Sigmoid colon (tissue), 7 donors: Measurements from ENCODE around the gene PHOX2B. TPM values are rescaled to one million over a fixed set of nuclear protein-coding genes. Genes with fewer than 3 reads are reported as not detected.

Source experiments
- DNase-seq: peaks from one replicate; pipeline ENCODE4 v3.0.0-alpha.2; 2019
- H3K27ac ChIP-seq, 4 donors: fragments of 200-600 bp; sonication (generic); one replicate each; pipeline ENCODE4 v1.5.1; 2016 to 2019; ENCODE audit warnings: mild to moderate bottlenecking in 1 of 4
- H3K27me3 ChIP-seq, 3 donors: fragments of 200-600 bp; sonication (generic); one replicate each; pipeline ENCODE4 v1.5.1; 2019; ENCODE audit warnings: mild to moderate bottlenecking in 1 of 3
- H3K36me3 ChIP-seq, 4 donors: fragments of 200-600 bp; sonication (generic); one replicate each; pipeline ENCODE4 v1.5.1; 2016 to 2019
- H3K4me1 ChIP-seq, 4 donors: fragments of 200-600 bp; sonication (generic); one replicate each; pipeline ENCODE4 v1.5.1; 2017 to 2019
- H3K4me3 ChIP-seq, 4 donors: fragments of 200-600 bp; sonication (generic); one replicate each; pipeline ENCODE4 v1.5.1; 2017 to 2019; ENCODE audit warnings: mild to moderate bottlenecking in 2 of 4, moderate library complexity in 1 of 4
- H3K9me3 ChIP-seq, 4 donors: fragments of 200-600 bp in 3 of 4; sonication (generic) in 3 of 4; one replicate each; pipeline versions ENCODE4 v1.5.1 to v1.6.1; 2013 to 2019
- CTCF ChIP-seq, 4 experiments: fragments of 450-650 bp in 3 of 4; fragments of 200-600 bp in 1 of 4; IDR thresholded peaks; one replicate each; pipeline ENCODE4 v1.5.1; 2016 to 2019; ENCODE audit warnings: antibody characterized with exemption in 4 of 4, mild to moderate bottlenecking in 3 of 4, moderate library complexity in 2 of 4
- EP300 ChIP-seq, 4 donors: sonication (generic); formaldehyde crosslinking; IDR thresholded peaks; one replicate each; pipeline ENCODE4 v1.6.1; 2017; ENCODE audit warnings: antibody characterized with exemption in 4 of 4
- POLR2A ChIP-seq, 2 donors: fragments of 450-650 bp; IDR thresholded peaks; one replicate each; pipeline ENCODE4 v1.6.1; 2016; ENCODE audit warnings: antibody characterized with exemption in 2 of 2, mild to moderate bottlenecking in 2 of 2, moderate library complexity in 2 of 2
- POLR2AphosphoS5 ChIP-seq, 4 donors: sonication (generic); formaldehyde crosslinking; IDR thresholded peaks; one replicate each; pipeline ENCODE4 v1.6.1; 2017; ENCODE audit warnings: antibody characterized with exemption in 4 of 4
- WGBS, 2 donors: extraction: QIAGEN DNeasy Blood & Tissue Kit; methylation state at CpG; one replicate each; pipeline ENCODE4 v1.1.7; 2013; 5-methylcytosine and 5-hydroxymethylcytosine counted together
- intact Hi-C: fragments of 100-400 bp; cut with DNase I; formaldehyde crosslinking; loops from one replicate; pipeline ENCODE4 v1.15.1; 2023
- polyA plus RNA-seq, 3 donors: library from polyadenylated mRNA; stranded (reverse); fragments of 200-250 nt; gene quantifications; one replicate each; pipeline ENCODE4 v1.2.3, GENCODE V29; 2013
- total RNA-seq, 4 donors: library from RNA; depleted of rRNA; stranded (reverse); fragments of >200 nt; gene quantifications; one replicate each; pipeline ENCODE4 v1.1.0, GENCODE V29; 2016
- donor health status: healthy with polysubstance abuse.
- donor health status: Bipolar disorder and iron deficiency.
- donor health status: healthy.

PHOX2B gene
- total and polyA plus RNA-seq, 7 donors = 0.33 to 3.6 (median 2.1) TPM; not detected in 1

GRCh38 chr4:41747230-41748055 lies 1.1 kb downstream of the PHOX2B start:
- Histone ChIP-seq H3K27ac (no peak overlapping the region), H3K9me3 (peaks cover 0 to 4% (median 0%) of the 10 kb centered on the region in 4 donors), H3K36me3 (no peaks in the 10 kb centered on the region), H3K27me3 (peaks cover 47 to 92% (median 69%) of the 10 kb centered on the region in 3 donors), H3K4me3 (peak overlapping the region in 1 of 4 donors; percentile 1), H3K4me1 (peaks cover 0 to 21% (median 3%) of the 10 kb centered on the region in 4 donors)
- TF ChIP-seq EP300 (IDR thresholded peaks at IDR 0.05) (no peak), POLR2AphosphoS5 (IDR thresholded peaks at IDR 0.05) (no peak), POLR2A (IDR thresholded peaks at IDR 0.05) (no peak), CTCF (IDR thresholded peaks at IDR 0.05) (no peak)
- WGBS, 2 donors = 6 to 19% methylated on average over 49 of the region's 49 CpGs
- intact Hi-C loops = no loop called here
- DNase-seq = no peak

DNA sequence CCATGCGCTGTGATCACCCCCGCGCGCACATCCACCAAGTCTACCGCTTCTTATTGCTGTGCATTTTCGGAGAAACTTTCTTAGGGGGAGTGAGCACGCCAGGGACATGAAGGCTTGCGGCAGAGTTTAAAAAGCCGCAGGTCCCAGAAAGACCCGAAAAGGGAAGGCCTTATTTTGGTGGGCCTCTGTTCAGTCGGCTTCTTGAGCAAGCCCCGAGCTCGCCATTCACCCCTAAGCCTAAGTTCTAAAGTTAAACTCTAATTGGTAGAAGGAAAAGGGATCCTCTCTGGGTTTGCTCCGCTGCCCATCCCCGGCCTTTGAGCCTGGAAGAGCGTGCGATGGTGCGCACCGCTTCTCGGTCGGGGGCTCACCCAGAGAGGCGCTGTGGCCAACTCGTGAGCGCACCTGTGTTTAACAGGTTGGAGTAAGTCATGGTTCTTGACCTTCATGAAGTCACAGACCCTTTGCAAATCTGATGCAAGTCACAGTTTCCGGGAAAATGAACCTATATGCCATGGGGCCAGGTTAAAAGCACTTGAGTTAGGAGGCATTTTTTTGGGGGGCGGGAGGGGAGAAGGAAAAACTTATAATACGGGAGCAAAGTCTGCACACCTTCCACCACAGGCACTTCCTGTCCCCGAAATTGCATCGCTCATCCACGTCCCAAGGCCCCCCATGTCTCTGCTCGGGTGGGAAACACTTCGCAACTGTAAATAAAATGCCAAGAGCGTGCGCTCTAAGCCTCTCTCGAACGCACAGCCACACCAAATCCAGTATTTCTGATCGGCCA lies 1.9 kb downstream of the PHOX2B start:
- TF ChIP-seq CTCF (IDR thresholded peaks at IDR 0.05) (no peak), POLR2AphosphoS5 (IDR thresholded peaks at IDR 0.05) (no peak), EP300 (IDR thresholded peaks at IDR 0.05) (no peak), POLR2A (IDR thresholded peaks at IDR 0.05) (no peak)
- intact Hi-C loops = no loop called here
- peaks cover 44 to 86% (median 64%) of the 10 kb centered on the region in 3 donors for H3K27me3 ChIP-seq

DNA sequence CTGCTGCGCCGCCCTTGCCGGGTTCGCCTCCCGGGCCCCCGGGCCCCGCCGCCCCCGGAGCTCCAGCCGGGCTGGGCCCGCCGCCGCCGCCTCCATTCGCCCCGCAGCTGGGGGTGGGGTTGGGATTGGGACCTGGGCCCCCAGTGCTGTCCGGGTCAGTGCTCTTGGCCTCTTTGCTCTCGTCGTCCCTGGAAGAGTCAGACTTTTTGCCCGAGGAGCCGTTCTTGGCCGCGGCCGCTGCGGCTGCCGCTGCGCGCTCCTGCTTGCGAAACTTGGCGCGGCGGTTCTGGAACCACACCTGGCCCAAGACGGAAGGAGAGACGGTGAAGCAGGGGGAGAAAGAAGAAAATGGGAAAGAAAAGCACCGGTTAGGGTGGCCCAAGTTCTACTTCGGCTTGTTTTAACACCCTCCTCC lies 2.5 kb downstream of the PHOX2B start:
- peaks cover 0 to 4% (median 0%) of the 10 kb centered on the region in 4 donors for H3K9me3 ChIP-seq
- peaks cover 0 to 14% (median 3%) of the 10 kb centered on the region in 4 donors for H3K4me1 ChIP-seq
- intact Hi-C loops = no loop called here
- DNase-seq = no peak
- WGBS, 2 donors = 7 to 24% methylated on average over 36 of the region's 36 CpGs
- TF ChIP-seq POLR2A (IDR thresholded peaks at IDR 0.05) = no peak
- no peak for TF ChIP-seq EP300 (IDR thresholded peaks at IDR 0.05)
- no peak for TF ChIP-seq POLR2AphosphoS5 (IDR thresholded peaks at IDR 0.05)
- no peak for TF ChIP-seq CTCF (IDR thresholded peaks at IDR 0.05)
- H3K4me3 ChIP-seq = peak overlapping the region in 1 of 4 donors; percentile 8
- H3K36me3 ChIP-seq = no peaks in the 10 kb centered on the region
- no peak overlapping the region for H3K27ac ChIP-seq
- H3K27me3 ChIP-seq = peaks cover 37 to 86% (median 58%) of the 10 kb centered on the region in 3 donors

More for the DNA sequence above, 1.9 kb downstream of the PHOX2B start:
- H3K9me3 ChIP-seq = peaks cover 0 to 4% (median 0%) of the 10 kb centered on the region in 4 donors
- H3K4me3 ChIP-seq = peak overlapping the region in 2 of 4 donors; percentile 1 to 8
- H3K36me3 ChIP-seq = no peaks in the 10 kb centered on the region
- no peak for DNase-seq
- 11 to 28% methylated on average over 37 of the region's 37 CpGs for WGBS, 2 donors
- no peak overlapping the region for H3K27ac ChIP-seq
- peaks cover 0 to 20% (median 3%) of the 10 kb centered on the region in 4 donors for H3K4me1 ChIP-seq

DNA sequence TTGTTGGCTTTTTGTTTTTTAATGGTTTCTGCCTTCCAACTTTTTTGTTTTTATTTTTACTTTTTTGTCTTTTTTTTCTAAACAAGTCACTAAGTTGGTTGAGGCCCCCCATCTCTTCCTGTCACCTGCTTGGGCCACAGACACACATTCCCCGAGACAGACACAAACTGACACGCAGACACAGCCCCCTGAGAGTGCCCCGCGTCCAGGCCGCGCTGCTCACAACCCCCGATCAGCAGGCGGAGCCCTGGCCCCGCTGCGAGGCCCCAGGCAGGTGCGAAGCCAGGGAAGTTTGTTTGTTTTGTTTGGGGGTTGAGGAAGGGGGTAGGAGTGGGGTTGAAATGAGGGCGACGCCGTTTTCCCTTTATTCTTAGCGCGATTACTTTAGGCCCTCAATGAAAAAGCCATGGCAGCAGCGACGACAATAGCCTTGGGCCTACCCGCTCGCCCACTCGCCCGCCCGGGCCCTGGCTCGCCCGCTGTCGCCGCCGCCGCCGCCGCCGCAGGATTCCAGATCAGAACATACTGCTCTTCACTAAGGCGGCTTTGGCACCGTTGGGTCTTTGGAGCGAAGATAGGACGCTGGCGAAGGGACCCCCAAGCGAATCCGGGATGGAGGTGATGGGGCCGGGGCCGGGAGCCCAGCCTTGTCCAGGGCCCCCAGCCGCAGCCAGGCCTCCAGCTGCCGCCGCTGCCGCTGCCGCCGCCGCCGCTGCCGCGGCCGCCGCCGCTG lies 3.1 kb downstream of the PHOX2B start:
- Histone ChIP-seq H3K4me1 (peaks cover 0 to 14% (median 3%) of the 10 kb centered on the region in 4 donors), H3K4me3 (no peak overlapping the region), H3K27me3 (peaks cover 37 to 83% (median 52%) of the 10 kb centered on the region in 3 donors), H3K9me3 (peaks cover 0 to 4% (median 0%) of the 10 kb centered on the region in 4 donors), H3K36me3 (no peaks in the 10 kb centered on the region), H3K27ac (no peak overlapping the region)
- no peak for TF ChIP-seq CTCF (IDR thresholded peaks at IDR 0.05)
- WGBS, 2 donors = 10 to 38% methylated on average over 54 of the region's 54 CpGs
- intact Hi-C loops = no loop called here
- DNase-seq = no peak
